Measurements from ENCODE around the gene NOS2.

Gene NOS2

DNA sequence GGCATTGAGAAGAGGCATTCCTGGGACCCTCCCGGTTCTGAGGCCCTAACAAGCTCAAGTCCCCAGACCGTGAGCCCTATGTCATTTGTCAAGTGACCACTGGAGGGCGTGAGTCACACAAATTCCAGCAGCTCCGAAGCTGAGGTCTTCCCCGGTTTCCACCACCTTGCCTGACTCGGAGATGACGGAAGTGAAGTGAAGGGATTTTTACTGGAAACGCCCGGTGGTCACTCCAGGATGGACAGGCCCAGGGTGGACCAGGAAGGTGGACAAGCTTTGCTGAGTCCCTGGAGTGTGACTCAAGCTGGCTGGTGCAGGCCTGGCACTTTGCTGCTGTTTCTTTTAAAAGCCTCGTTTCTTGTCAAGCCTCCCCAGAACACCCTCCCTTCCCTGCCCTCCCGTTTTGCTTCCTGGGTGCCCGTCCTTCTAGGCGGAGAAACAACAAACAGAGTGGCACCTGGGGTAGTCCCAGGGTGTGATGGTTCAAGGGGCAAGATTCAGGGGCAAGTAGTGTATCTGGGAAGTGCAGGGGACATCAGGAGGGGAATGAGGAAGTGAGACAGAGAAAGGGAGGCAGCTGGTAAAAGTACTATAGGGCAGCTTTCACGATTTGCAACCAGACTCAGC, 5.3 kb upstream of the NOS2 start:
- H3K4me1 ChIP-seq (ENCODE audit: control insufficient read depth, insufficient read depth, low read length, poor library complexity, severe bottlenecking), result peaks cover 6% of the 10 kb centered on the region
- no peak overlapping the region for H3K27ac ChIP-seq (ENCODE audit: low read depth, low read length, severe bottlenecking)
- 17 to 19% methylated on average over 12 to 13 of the region's 14 CpGs for WGBS, 2 experiments (ENCODE audit: insufficient coverage in 2 of 2)
- no peak overlapping the region for H3K4me3 ChIP-seq (ENCODE audit: extremely low read depth, insufficient read depth, low read length, poor library complexity, severe bottlenecking)
- no peaks in the 10 kb centered on the region for H3K36me3 ChIP-seq (ENCODE audit: control insufficient read depth, insufficient read depth, low read length)
- H3K9me3 ChIP-seq (ENCODE audit: control insufficient read depth, low read length), result no peaks in the 10 kb centered on the region

DNA sequence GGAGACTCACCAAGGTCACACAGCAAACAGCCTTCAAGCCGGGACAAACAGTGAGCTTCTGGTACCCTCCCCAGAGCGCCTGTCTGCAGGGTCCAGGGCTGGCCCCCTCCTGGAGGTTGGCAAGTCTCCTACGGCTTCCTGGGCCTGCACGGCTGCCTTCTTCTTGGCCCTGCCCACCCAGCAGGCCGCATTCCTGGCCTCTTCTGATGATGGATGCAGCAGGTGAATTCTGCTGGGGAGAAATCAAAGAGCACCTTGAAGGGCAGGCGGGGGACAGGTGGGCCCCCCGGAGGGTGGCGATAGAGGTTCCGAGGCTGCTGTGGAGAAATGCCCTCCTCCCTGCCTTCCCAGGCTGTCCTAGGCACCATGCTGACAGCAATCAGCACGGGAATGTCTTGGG, 3.8 kb upstream of the NOS2 start:
- Histone ChIP-seq H3K36me3 (ENCODE audit: control insufficient read depth, insufficient read depth, low read length) (no peaks in the 10 kb centered on the region), H3K9me3 (ENCODE audit: control insufficient read depth, low read length) (no peaks in the 10 kb centered on the region), H3K4me1 (ENCODE audit: control insufficient read depth, insufficient read depth, low read length, poor library complexity, severe bottlenecking) (peaks cover 6% of the 10 kb centered on the region), H3K4me3 (ENCODE audit: extremely low read depth, insufficient read depth, low read length, poor library complexity, severe bottlenecking) (no peak overlapping the region), H3K27ac (ENCODE audit: low read depth, low read length, severe bottlenecking) (no peak overlapping the region)
- 67 to 71% methylated on average over 5 to 9 of the region's 10 CpGs for WGBS, 2 experiments (ENCODE audit: insufficient coverage in 2 of 2)

GRCh38 chr17:27802962-27803680, 2.8 kb upstream of the NOS2 start:
- Histone ChIP-seq H3K4me3 (ENCODE audit: extremely low read depth, insufficient read depth, low read length, poor library complexity, severe bottlenecking) (no peak overlapping the region), H3K36me3 (ENCODE audit: control insufficient read depth, insufficient read depth, low read length) (no peaks in the 10 kb centered on the region), H3K9me3 (ENCODE audit: control insufficient read depth, low read length) (no peaks in the 10 kb centered on the region), H3K27ac (ENCODE audit: low read depth, low read length, severe bottlenecking) (peak overlapping the region; percentile 19), H3K4me1 (ENCODE audit: control insufficient read depth, insufficient read depth, low read length, poor library complexity, severe bottlenecking) (peaks cover 6% of the 10 kb centered on the region)
- 85 to 90% methylated on average over 5 to 7 of the region's 7 CpGs for WGBS, 2 experiments (ENCODE audit: insufficient coverage in 2 of 2)

DNA sequence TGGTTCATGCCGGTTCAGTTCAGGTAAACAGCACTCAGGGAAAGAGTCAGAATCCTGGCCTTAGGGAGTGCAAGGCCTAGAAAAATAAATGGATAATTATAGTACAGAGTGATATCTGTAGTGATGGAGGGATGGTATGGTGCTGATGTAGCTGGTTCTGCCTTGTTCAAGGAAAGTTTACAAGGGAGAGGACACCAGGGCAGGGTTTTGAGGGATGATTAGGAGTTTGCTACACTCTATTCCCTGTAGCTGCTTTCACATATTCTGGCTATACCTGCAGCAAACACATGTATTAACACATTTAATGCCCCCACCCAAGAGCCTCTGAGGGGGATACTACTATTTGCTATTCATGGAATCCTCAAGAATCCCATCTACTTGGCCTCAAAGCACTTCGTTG, 1.7 kb upstream of the NOS2 start:
- H3K9me3 ChIP-seq (ENCODE audit: control insufficient read depth, low read length), result no peaks in the 10 kb centered on the region
- WGBS, 2 experiments (ENCODE audit: insufficient coverage in 2 of 2), result 79 to 94% methylated on average over 2 of the region's 2 CpGs

DNA sequence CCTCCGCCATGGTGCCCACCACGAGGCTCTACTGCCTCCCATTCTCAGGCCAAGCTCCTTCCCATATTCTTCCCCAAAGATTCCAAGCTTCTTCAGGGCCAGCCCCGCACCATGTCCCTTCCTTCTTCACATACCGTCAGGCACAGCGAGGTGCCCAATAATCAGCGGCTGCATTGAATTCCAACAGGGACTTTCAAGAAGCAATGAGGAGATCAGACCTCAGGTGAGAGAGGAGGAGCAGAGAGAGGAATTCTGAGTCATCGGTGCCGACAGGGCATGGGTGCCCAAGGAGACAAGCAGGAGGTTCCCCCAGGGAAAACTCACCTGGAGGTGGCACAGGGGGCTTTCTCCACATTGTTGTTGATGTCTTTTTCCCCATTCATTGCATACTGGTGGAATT, 2.0 kb downstream of the NOS2 start:
- H3K4me1 ChIP-seq (ENCODE audit: control insufficient read depth, insufficient read depth, low read length, poor library complexity, severe bottlenecking), result no peaks in the 10 kb centered on the region
- H3K36me3 ChIP-seq (ENCODE audit: control insufficient read depth, insufficient read depth, low read length), result no peaks in the 10 kb centered on the region
- no peaks in the 10 kb centered on the region for H3K9me3 ChIP-seq (ENCODE audit: control insufficient read depth, low read length)
- no peak overlapping the region for H3K27ac ChIP-seq (ENCODE audit: low read depth, low read length, severe bottlenecking)
- 90 to 95% methylated on average over 4 to 6 of the region's 8 CpGs for WGBS, 2 experiments (ENCODE audit: insufficient coverage in 2 of 2)
- H3K4me3 ChIP-seq (ENCODE audit: extremely low read depth, insufficient read depth, low read length, poor library complexity, severe bottlenecking), result no peak overlapping the region

More for the DNA sequence above, 1.7 kb upstream of the NOS2 start:
- Histone ChIP-seq H3K27ac (ENCODE audit: low read depth, low read length, severe bottlenecking) (no peak overlapping the region), H3K36me3 (ENCODE audit: control insufficient read depth, insufficient read depth, low read length) (no peaks in the 10 kb centered on the region), H3K4me1 (ENCODE audit: control insufficient read depth, insufficient read depth, low read length, poor library complexity, severe bottlenecking) (peaks cover 6% of the 10 kb centered on the region), H3K4me3 (ENCODE audit: extremely low read depth, insufficient read depth, low read length, poor library complexity, severe bottlenecking) (no peak overlapping the region)

DNA sequence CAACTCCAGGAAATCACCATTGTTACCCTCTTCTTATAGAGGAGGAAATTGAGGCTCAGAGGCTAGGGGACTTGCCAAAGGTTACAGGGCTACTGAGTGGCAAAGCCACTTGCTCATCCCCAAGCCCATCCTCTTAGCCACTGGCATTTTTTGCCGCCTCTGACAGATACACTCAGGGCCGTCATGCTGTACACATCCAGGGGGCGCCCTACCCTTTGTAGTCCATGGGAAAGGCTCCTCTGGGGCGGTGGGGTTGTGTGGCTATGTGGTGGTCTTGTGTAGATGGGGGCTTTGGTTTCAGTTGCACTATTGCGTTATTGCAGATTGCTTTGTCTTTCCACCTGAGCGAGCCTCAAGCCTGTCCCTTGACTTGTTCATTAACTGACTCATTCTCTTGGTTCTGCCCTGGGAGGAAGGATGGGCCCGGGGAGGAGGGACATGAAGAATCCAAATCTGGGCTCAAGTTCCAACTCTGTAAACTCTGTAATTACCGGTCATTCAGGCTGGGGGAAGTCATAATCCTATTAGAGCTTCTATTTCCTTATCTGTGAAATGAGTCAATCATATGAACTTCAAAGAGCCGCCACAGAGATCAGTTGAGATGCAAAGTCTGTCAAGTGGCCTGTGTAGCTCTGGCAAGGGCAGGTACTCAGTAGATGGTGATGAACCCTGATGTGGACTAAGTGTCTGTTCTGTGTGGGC, 2.8 kb downstream of the NOS2 start:
- Histone ChIP-seq H3K36me3 (ENCODE audit: control insufficient read depth, insufficient read depth, low read length) (no peaks in the 10 kb centered on the region), H3K27ac (ENCODE audit: low read depth, low read length, severe bottlenecking) (no peak overlapping the region), H3K9me3 (ENCODE audit: control insufficient read depth, low read length) (no peaks in the 10 kb centered on the region), H3K4me1 (ENCODE audit: control insufficient read depth, insufficient read depth, low read length, poor library complexity, severe bottlenecking) (no peaks in the 10 kb centered on the region), H3K4me3 (ENCODE audit: extremely low read depth, insufficient read depth, low read length, poor library complexity, severe bottlenecking) (no peak overlapping the region)
- 83 to 86% methylated on average over 5 to 6 of the region's 9 CpGs for WGBS, 2 experiments (ENCODE audit: insufficient coverage in 2 of 2)

DNA sequence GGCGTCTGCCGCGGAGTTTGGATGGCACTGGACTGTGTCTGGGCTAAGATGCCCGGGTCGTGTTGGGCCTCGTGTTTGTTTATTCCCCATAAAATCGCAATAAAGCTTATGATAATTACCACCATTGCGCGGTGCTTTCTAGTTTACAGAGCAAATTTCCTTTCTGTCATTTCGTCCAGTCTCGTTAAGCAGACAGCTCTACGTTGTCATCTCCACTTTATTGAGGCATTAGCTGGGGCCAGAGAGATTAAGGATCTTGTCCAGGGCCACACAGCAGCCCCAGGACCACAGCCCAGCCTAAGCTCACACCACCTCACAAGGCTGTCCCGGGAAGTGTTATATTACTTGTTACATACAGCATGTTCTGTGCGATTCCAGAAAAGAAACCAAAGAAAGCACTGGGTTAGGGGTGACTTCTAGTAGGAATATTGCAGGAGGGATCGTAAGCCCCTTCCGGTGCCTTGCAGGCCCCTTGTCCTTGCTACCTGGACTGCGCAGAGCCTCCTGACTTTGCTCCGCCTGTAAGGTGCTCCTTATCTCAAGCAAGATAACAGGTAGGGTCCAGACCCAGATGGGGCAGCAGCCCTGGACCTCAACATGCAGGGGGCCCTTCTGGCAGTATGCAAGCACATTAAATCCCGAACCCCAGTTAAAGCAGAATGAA, 6.3 kb downstream of the NOS2 start:
- H3K4me3 ChIP-seq (ENCODE audit: extremely low read depth, insufficient read depth, low read length, poor library complexity, severe bottlenecking), result peak overlapping the region; percentile 30

DNA sequence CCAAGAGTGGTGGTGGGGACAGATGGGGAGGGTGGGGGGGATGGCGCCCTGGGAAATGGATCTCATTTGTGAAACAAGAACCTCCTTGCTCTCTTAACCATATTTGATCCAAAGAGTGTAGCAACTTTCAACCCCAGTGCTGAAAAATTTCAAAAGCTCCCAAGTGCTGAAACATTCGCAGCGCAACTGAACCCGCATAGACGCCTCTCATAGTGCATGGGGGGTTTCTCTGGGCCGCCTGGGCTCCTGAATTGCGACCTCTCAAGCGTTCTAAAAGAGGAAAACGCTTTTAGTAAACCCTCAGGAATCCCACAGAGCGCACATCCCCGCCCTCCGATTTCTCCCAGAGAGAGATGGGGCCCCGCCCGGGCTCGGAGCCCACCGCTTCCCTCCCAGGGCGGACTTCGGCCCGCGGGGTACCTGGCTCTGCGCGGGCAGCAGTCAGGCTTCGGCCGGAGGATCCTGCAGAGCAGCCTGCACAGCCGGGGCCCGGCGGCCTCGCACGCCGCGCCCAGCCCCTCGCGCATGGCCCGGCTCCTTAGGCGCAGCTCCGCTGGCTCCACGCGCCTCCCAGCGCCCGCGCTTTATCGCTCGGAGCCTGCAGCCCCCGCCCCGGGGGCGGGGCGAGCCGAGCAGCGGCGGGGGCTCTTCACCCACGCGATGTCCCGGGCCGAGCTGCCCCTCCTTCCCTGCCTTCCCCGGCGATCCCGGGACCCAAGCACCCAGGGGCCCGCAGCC, 7.0 kb downstream of the NOS2 start:
- Histone ChIP-seq H3K9me3 (ENCODE audit: control insufficient read depth, low read length) (no peaks in the 10 kb centered on the region), H3K4me3 (ENCODE audit: extremely low read depth, insufficient read depth, low read length, poor library complexity, severe bottlenecking) (peak overlapping the region; percentile 30), H3K27ac (ENCODE audit: low read depth, low read length, severe bottlenecking) (no peak overlapping the region), H3K36me3 (ENCODE audit: control insufficient read depth, insufficient read depth, low read length) (no peaks in the 10 kb centered on the region), H3K4me1 (ENCODE audit: control insufficient read depth, insufficient read depth, low read length, poor library complexity, severe bottlenecking) (no peaks in the 10 kb centered on the region)
- 2 to 5% methylated on average over 29 to 47 of the region's 58 CpGs for WGBS, 2 experiments (ENCODE audit: insufficient coverage in 2 of 2)

More for the DNA sequence above, 6.3 kb downstream of the NOS2 start:
- WGBS, 2 experiments (ENCODE audit: insufficient coverage in 2 of 2), result 44 to 45% methylated on average over 17 to 18 of the region's 19 CpGs
- Histone ChIP-seq H3K36me3 (ENCODE audit: control insufficient read depth, insufficient read depth, low read length) (no peaks in the 10 kb centered on the region), H3K4me1 (ENCODE audit: control insufficient read depth, insufficient read depth, low read length, poor library complexity, severe bottlenecking) (no peaks in the 10 kb centered on the region), H3K27ac (ENCODE audit: low read depth, low read length, severe bottlenecking) (no peak overlapping the region), H3K9me3 (ENCODE audit: control insufficient read depth, low read length) (no peaks in the 10 kb centered on the region)

GRCh38 chr17:27792095-27792494, 8.2 kb downstream of the NOS2 start:
- no peaks in the 10 kb centered on the region for H3K9me3 ChIP-seq (ENCODE audit: control insufficient read depth, low read length)
- no peak overlapping the region for H3K4me3 ChIP-seq (ENCODE audit: extremely low read depth, insufficient read depth, low read length, poor library complexity, severe bottlenecking)
- H3K4me1 ChIP-seq (ENCODE audit: control insufficient read depth, insufficient read depth, low read length, poor library complexity, severe bottlenecking), result no peaks in the 10 kb centered on the region
- H3K27ac ChIP-seq (ENCODE audit: low read depth, low read length, severe bottlenecking), result no peak overlapping the region
- WGBS, 2 experiments (ENCODE audit: insufficient coverage in 2 of 2), result no CpG with 5 or more reads among the region's 3 CpGs
- no peaks in the 10 kb centered on the region for H3K36me3 ChIP-seq (ENCODE audit: control insufficient read depth, insufficient read depth, low read length)

DNA sequence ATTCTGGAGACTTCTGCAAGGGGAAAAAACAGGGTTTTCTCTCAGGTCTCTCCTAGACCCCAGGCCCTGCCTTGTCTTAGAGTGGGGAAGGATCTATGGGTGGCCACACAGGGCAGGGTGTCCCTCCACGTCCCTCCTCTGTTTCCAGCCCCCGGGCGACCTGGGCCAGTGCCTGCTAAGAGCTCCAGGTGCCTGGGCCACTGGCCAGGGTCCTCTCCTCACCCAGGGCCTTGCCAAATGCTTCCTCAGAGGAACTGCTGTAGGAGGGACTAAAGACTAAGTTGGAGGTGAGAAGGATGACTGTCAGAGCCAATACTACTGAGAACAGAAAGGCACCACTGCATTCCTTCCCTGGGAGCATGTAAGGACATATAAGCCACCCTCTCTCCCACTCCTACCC, 11.4 kb downstream of the NOS2 start:
- Histone ChIP-seq H3K27ac (ENCODE audit: low read depth, low read length, severe bottlenecking) (no peak overlapping the region), H3K36me3 (ENCODE audit: control insufficient read depth, insufficient read depth, low read length) (no peaks in the 10 kb centered on the region), H3K4me3 (ENCODE audit: extremely low read depth, insufficient read depth, low read length, poor library complexity, severe bottlenecking) (no peak overlapping the region), H3K9me3 (ENCODE audit: control insufficient read depth, low read length) (no peaks in the 10 kb centered on the region), H3K4me1 (ENCODE audit: control insufficient read depth, insufficient read depth, low read length, poor library complexity, severe bottlenecking) (no peaks in the 10 kb centered on the region)
- WGBS, 2 experiments (ENCODE audit: insufficient coverage in 2 of 2), result 40% methylated on average over 1 of the region's 3 CpGs; no CpG with 5 or more reads in 1 of the 2 experiments
